ENCODE results near the gene GEN1. TPM values are rescaled to one million over a fixed set of nuclear protein-coding genes. Genes with fewer than 3 reads are reported as not detected.

The GEN1 gene
- total and polyA plus RNA-seq, 2 donors from 2014 or later, result 1.4 to 6.2 TPM

- Histone ChIP-seq H3K27me3 (ENCODE audit: control insufficient read depth, insufficient read depth, low read length) (no peaks in the 10 kb centered on the region), H3K9me3 (ENCODE audit: control insufficient read depth in 2 of 3, insufficient read depth in 1 of 3, low read length in 3 of 3) (no peaks in the 10 kb centered on the region), H3K27ac (ENCODE audit: low read depth in 2 of 2, low read length in 2 of 2) (no peak overlapping the region), H3K4me3 (ENCODE audit: low read length in 3 of 3) (no peak overlapping the region), H3K36me3 (ENCODE audit: control insufficient read depth in 2 of 3, insufficient read depth in 3 of 3, low read length in 3 of 3) (no peaks in the 10 kb centered on the region), H3K4me1 (ENCODE audit: control insufficient read depth in 2 of 3, insufficient read depth in 2 of 3, low read depth in 1 of 3, low read length in 3 of 3) (no peaks in the 10 kb centered on the region), H3K9ac (ENCODE audit: low read length in 3 of 3) (no peak overlapping the region)
- no peak for DNase-seq
- TF ChIP-seq CTCF (IDR thresholded peaks at IDR 0.05; ENCODE audit: borderline replicate concordance, extremely low read depth, insufficient read depth), result no peak
- no peak for FAIRE-seq
- intact Hi-C loops (cut with DNase I), result no loop called here
These were observed 39.9 kb downstream of the GEN1 start for GRCh38 chr2:17793803-17794354.

- Histone ChIP-seq H3K9ac (ENCODE audit: low read length in 3 of 3) (no peak overlapping the region), H3K4me1 (ENCODE audit: control insufficient read depth in 2 of 3, insufficient read depth in 2 of 3, low read depth in 1 of 3, low read length in 3 of 3) (no peaks in the 10 kb centered on the region)
These were observed 41.4 kb downstream of the GEN1 start for GRCh38 chr2:17795309-17795708.

GRCh38 chr2:17798338-17798737 lies 44.4 kb downstream of the GEN1 start:
- H3K27me3 ChIP-seq (ENCODE audit: control insufficient read depth, insufficient read depth, low read length), result no peaks in the 10 kb centered on the region
- no peak for FAIRE-seq
- H3K27ac ChIP-seq (ENCODE audit: low read depth in 2 of 2, low read length in 2 of 2), result no peak overlapping the region
- no peaks in the 10 kb centered on the region for H3K9me3 ChIP-seq (ENCODE audit: control insufficient read depth in 2 of 3, insufficient read depth in 1 of 3, low read length in 3 of 3)
- no peaks in the 10 kb centered on the region for H3K4me1 ChIP-seq (ENCODE audit: control insufficient read depth in 2 of 3, insufficient read depth in 2 of 3, low read depth in 1 of 3, low read length in 3 of 3)
- no peak for DNase-seq
- H3K4me3 ChIP-seq (ENCODE audit: low read length in 3 of 3), result no peak overlapping the region
- no peaks in the 10 kb centered on the region for H3K36me3 ChIP-seq (ENCODE audit: control insufficient read depth in 2 of 3, insufficient read depth in 3 of 3, low read length in 3 of 3)
- intact Hi-C loops (cut with DNase I), result no loop called here
- no peak overlapping the region for H3K9ac ChIP-seq (ENCODE audit: low read length in 3 of 3)
- no peak for TF ChIP-seq CTCF (IDR thresholded peaks at IDR 0.05; ENCODE audit: borderline replicate concordance, extremely low read depth, insufficient read depth)

More at GRCh38 chr2:17795309-17795708, 41.4 kb downstream of the GEN1 start:
- Histone ChIP-seq H3K9me3 (ENCODE audit: control insufficient read depth in 2 of 3, insufficient read depth in 1 of 3, low read length in 3 of 3) (no peaks in the 10 kb centered on the region), H3K27ac (ENCODE audit: low read depth in 2 of 2, low read length in 2 of 2) (no peak overlapping the region), H3K4me3 (ENCODE audit: low read length in 3 of 3) (no peak overlapping the region), H3K36me3 (ENCODE audit: control insufficient read depth in 2 of 3, insufficient read depth in 3 of 3, low read length in 3 of 3) (no peaks in the 10 kb centered on the region), H3K27me3 (ENCODE audit: control insufficient read depth, insufficient read depth, low read length) (no peaks in the 10 kb centered on the region)
- intact Hi-C loops (cut with DNase I), result no loop called here
- TF ChIP-seq CTCF (IDR thresholded peaks at IDR 0.05; ENCODE audit: borderline replicate concordance, extremely low read depth, insufficient read depth), result no peak
- no peak for DNase-seq
- FAIRE-seq, result no peak

Data from kidney (tissue), 14 donors.